HEK293 (cell line): ENCODE results near the gene SPATA6L.
"Not testable (repeated sequence)": the region's sequence is repeated elsewhere in the genome, so short reads cannot be mapped to it uniquely, and the experiment has no call there.

Experiments
- CTCF ChIA-PET: fragments of 350-600 bp; formaldehyde crosslinking; extraction: SDS; loops from one replicate; lab custom pipeline; 2021; ENCODE audit warnings: antibody characterized with exemption; lab: Yijun Ruan, JAX
- POLR2A ChIA-PET: fragments of 300-600 bp; formaldehyde crosslinking; extraction: SDS; loops from one replicate; lab custom pipeline; 2020; ENCODE audit warnings: antibody characterized with exemption, inconsistent platforms; lab: Yijun Ruan, JAX
- H3K27ac ChIP-seq: fragments of 200-500 bp; sonication (Bioruptor generic); 2 replicates; pipeline ENCODE4 v1.5.1; 2014; ENCODE audit warnings: low read depth, low read length, control low read depth, inconsistent platforms; ENCODE audit errors: extremely low read depth
- H3K36me3 ChIP-seq, 2 experiments: fragments of 200-500 bp in 1 of 2; sonication (Bioruptor generic) in 1 of 2; 1 replicate in 1 of 2; 2 replicates in 1 of 2; pipeline ENCODE4 v1.5.1; 2014 to 2017; ENCODE audit warnings: inconsistent platforms in 2 of 2, low read length in 2 of 2; ENCODE audit not compliant: control insufficient read depth in 2 of 2, insufficient read depth in 1 of 2
- H3K4me1 ChIP-seq: fragments of 200-500 bp; sonication (Bioruptor generic); 2 replicates; pipeline ENCODE4 v1.5.1; 2014; ENCODE audit warnings: mild to moderate bottlenecking, low read length, inconsistent platforms; ENCODE audit not compliant: control insufficient read depth, insufficient read depth
- H3K4me3 ChIP-seq: 2 replicates; pipeline ENCODE4 v1.5.1; 2011; ENCODE audit warnings: low read depth, mild to moderate bottlenecking, control low read depth, low read length, moderate library complexity
- H3K9me3 ChIP-seq: fragments of 200-500 bp; sonication (Bioruptor generic); 2 replicates; pipeline ENCODE4 v1.5.1; 2014; ENCODE audit warnings: low read depth, low read length, inconsistent platforms; ENCODE audit not compliant: control insufficient read depth, insufficient read depth
- EGR2 ChIP-seq: fragments of 450-650 bp; formaldehyde crosslinking; IDR thresholded peaks from 2 replicates; pipeline ENCODE4 v1.5.1; 2016; ENCODE audit warnings: low read depth, missing biosample characterization, missing genetic modification characterization
- KLF1 ChIP-seq: fragments of 450-650 bp; formaldehyde crosslinking; IDR thresholded peaks from 2 replicates; pipeline ENCODE4 v1.5.1; 2016; ENCODE audit warnings: missing biosample characterization, missing genetic modification characterization
- SETDB1 ChIP-seq: IDR thresholded peaks from one replicate; pipeline ENCODE4 v1.6.1; 2017; ENCODE audit warnings: mild to moderate bottlenecking, low read length, moderate library complexity, mixed read lengths; ENCODE audit not compliant: insufficient read length
- ZBTB17 ChIP-seq: fragments of 450-650 bp; formaldehyde crosslinking; IDR thresholded peaks from 2 replicates; pipeline ENCODE4 v1.5.1; 2016; ENCODE audit warnings: missing biosample characterization, missing genetic modification characterization
- ZFHX2 ChIP-seq: fragments of 450-650 bp; formaldehyde crosslinking; conservative IDR thresholded peaks from 2 replicates; pipeline ENCODE4 v1.5.1; 2016; ENCODE audit warnings: missing biosample characterization, missing genetic modification characterization
- ZNF155 ChIP-seq: fragments of 450-650 bp; formaldehyde crosslinking; IDR thresholded peaks from 2 replicates; pipeline ENCODE4 v1.5.1; 2016; ENCODE audit warnings: missing biosample characterization, missing genetic modification characterization
- ZNF596 ChIP-seq: fragments of 450-650 bp; IDR thresholded peaks from 2 replicates; pipeline ENCODE4 v1.5.0; 2018; ENCODE audit warnings: missing biosample characterization, mild to moderate bottlenecking, missing genetic modification characterization, moderate library complexity
- ZNF621 ChIP-seq: fragments of 450-650 bp; formaldehyde crosslinking; IDR thresholded peaks from 2 replicates; pipeline ENCODE4 v1.5.1; 2017; ENCODE audit warnings: missing biosample characterization, missing genetic modification characterization
- ZNF629 ChIP-seq: fragments of 450-650 bp; formaldehyde crosslinking; IDR thresholded peaks from 2 replicates; pipeline ENCODE4 v1.5.1; 2017; ENCODE audit warnings: missing biosample characterization, missing genetic modification characterization
- ZNF664 ChIP-seq: fragments of 450-650 bp; formaldehyde crosslinking; IDR thresholded peaks from 2 replicates; pipeline ENCODE4 v1.5.1; 2016; ENCODE audit warnings: missing biosample characterization, missing genetic modification characterization
- TF ChIP-seq, protein P1 (sequence below): fragments of 450-650 bp; formaldehyde crosslinking; conservative IDR thresholded peaks from 2 replicates; pipeline ENCODE4 v1.5.1; 2016; ENCODE audit warnings: low read depth, missing biosample characterization, missing genetic modification characterization
- TF ChIP-seq, protein P2 (sequence below): fragments of 450-650 bp; formaldehyde crosslinking; IDR thresholded peaks from 2 replicates; pipeline ENCODE4 v1.5.1; 2016; ENCODE audit warnings: missing biosample characterization, missing genetic modification characterization

SPATA6L gene

DNA sequence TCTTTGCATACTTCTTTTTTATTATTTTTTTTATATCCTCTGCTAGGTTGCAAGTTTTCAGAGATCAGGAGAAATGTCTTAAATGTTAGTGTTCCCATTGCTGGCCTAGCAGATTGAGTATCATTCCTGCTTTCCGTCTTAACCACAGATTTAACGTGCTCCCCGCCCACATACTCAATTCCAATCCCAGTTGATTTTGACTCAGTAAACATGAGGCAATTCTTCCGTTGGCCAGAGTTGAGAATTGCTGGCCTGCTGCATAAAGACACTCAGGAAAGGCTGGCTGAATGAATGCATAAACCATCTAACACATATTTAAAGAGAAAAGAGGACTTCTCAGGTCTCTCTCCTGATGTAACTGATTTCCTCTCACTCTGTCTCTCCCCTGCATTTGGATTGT lies 51.0 kb downstream of the SPATA6L start:
- POLR2A ChIA-PET = no interaction called here
- peaks cover 3% of the 10 kb centered on the region; the same call in 1 of the 2 replicates for H3K4me1 ChIP-seq
- no peak overlapping the region for H3K27ac ChIP-seq
- TF ChIP-seq ZNF155 (tag by site-specific recombination) (no peak), ZFHX2 (peak; percentile 45), EGR2 (0 out of 2 replicates have a peak, but pooled peaks have one; percentile 28)
- H3K36me3 ChIP-seq = no peaks in the 10 kb centered on the region
- CTCF ChIA-PET = interaction anchor here (0.6 to 1.3 kb wide), 3 partner anchors 11 to 288 kb away, joined by 3 to 10 read pairs (median 4); partner anchors contain the start of gene SPATA6L
- no peaks in the 10 kb centered on the region for H3K9me3 ChIP-seq
- no peak overlapping the region for H3K4me3 ChIP-seq

DNA sequence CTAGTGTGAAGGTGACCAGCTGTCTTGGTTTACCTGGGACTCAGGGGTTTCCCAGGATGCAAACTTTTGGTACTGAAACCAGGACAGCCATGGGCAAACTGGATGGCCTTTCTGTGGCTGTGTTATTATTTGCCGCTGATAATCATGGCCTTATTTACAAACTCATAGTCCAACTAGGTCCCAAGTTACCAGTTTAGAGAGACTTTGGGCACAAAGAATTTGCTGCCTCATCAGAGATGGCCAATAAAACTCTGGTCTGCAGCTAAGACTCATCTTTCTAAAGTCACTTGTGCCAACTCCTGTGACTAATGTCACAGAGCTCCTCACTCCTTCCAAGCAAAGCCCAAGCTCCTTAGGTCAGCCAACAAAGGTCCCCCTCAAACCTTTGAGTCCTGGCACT lies 51.7 kb downstream of the SPATA6L start:
- H3K4me1 ChIP-seq = peaks cover 3% of the 10 kb centered on the region; the same call in 1 of the 2 replicates
- no peak overlapping the region for H3K27ac ChIP-seq
- no peak for TF ChIP-seq KLF1
- ChIA-PET POLR2A (no interaction called here), CTCF (interaction anchor here (0.6 to 1.3 kb wide), 4 partner anchors 10 to 288 kb away, joined by 3 to 10 read pairs (median 4); partner anchors contain the start of gene SPATA6L)
- no peak overlapping the region for H3K4me3 ChIP-seq
- no peaks in the 10 kb centered on the region for H3K36me3 ChIP-seq
- no peaks in the 10 kb centered on the region for H3K9me3 ChIP-seq

DNA sequence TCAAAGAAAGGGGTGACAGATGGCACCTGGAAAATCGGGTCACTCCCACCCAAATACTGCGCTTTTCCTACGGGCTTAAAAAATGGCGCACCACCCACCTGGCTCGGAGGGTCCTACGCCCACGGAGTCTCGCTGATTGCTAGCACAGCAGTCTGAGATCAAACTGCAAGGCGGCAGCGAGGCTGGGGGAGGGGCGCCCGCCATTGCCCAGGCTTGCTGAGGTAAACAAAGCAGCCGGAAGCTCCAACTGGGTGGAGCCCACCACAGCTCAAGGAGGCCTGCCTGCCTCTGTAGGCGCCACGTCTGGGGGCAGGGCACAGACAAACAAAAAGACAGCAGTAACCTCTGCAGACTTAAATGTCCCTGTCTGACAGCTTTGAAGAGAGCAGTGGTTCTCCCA lies 60.2 kb downstream of the SPATA6L start:
- POLR2A ChIA-PET, H3K27ac ChIP-seq: not testable (repeated sequence)

DNA sequence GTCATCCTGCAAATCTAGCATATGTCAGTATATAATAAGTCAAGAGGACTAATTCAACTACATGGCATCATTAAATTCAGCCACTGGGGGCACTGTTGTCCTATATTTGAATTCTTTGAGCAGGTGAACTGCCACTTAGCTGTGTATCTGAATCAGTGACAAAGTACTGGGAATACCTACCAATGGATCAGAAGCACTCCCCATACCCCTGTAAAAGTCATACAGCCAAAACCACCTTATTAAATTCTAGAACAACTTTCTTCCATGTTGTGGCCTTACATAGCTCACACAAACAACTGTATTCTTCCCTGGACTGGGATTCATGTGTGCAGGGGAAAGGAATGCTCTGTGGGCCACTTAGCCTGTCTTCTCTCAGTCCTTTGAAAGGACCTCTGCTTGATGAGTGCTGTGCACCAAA lies 61.6 kb downstream of the SPATA6L start:
- POLR2A ChIA-PET = no interaction called here
- H3K4me3 ChIP-seq = no peak overlapping the region
- CTCF ChIA-PET = interaction anchor here (0.6 to 2.9 kb wide), 37 partner anchors 9 to 384 kb away, joined by 3 to 33 read pairs (median 4); partner anchors contain the start of genes PLPP6, SLC1A1 and SPATA6L
- no peaks in the 10 kb centered on the region for H3K9me3 ChIP-seq
- TF ChIP-seq, protein P1, sequence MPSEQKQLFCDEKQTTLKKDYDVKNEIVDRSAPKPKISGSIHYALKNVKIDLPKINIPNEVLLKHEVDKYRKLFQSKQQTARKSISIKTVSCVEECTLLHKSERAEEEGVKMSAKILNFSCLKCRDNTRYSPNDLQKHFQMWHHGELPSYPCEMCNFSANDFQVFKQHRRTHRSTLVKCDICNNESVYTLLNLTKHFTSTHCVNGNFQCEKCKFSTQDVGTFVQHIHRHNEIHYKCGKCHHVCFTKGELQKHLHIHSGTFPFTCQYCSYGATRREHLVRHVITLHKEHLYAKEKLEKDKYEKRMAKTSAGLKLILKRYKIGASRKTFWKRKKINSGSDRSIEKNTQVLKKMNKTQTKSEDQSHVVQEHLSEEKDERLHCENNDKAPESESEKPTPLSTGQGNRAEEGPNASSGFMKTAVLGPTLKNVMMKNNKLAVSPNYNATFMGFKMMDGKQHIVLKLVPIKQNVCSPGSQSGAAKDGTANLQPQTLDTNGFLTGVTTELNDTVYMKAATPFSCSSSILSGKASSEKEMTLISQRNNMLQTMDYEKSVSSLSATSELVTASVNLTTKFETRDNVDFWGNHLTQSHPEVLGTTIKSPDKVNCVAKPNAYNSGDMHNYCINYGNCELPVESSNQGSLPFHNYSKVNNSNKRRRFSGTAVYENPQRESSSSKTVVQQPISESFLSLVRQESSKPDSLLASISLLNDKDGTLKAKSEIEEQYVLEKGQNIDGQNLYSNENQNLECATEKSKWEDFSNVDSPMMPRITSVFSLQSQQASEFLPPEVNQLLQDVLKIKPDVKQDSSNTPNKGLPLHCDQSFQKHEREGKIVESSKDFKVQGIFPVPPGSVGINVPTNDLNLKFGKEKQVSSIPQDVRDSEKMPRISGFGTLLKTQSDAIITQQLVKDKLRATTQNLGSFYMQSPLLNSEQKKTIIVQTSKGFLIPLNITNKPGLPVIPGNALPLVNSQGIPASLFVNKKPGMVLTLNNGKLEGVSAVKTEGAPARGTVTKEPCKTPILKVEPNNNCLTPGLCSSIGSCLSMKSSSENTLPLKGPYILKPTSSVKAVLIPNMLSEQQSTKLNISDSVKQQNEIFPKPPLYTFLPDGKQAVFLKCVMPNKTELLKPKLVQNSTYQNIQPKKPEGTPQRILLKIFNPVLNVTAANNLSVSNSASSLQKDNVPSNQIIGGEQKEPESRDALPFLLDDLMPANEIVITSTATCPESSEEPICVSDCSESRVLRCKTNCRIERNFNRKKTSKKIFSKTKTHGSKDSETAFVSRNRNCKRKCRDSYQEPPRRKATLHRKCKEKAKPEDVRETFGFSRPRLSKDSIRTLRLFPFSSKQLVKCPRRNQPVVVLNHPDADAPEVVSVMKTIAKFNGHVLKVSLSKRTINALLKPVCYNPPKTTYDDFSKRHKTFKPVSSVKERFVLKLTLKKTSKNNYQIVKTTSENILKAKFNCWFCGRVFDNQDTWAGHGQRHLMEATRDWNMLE = no peak
- TF ChIP-seq, protein P2, sequence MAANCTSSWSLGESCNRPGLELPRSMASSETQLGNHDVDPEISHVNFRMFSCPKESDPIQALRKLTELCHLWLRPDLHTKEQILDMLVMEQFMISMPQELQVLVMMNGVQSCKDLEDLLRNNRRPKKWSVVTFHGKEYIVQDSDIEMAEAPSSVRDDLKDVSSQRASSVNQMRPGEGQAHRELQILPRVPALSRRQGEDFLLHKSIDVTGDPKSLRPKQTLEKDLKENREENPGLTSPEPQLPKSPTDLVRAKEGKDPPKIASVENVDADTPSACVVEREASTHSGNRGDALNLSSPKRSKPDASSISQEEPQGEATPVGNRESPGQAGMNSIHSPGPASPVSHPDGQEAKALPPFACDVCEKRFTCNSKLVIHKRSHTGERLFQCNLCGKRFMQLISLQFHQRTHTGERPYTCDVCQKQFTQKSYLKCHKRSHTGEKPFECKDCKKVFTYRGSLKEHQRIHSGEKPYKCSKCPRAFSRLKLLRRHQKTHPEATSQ (tag by site-specific recombination) = no peak
- peak; percentile 71 for TF ChIP-seq ZBTB17 (tag by site-specific recombination)
- TF ChIP-seq SETDB1 = no peak
- no peak for TF ChIP-seq ZNF596 (tag by site-specific recombination)
- no peak for TF ChIP-seq ZNF621 (tag by site-specific recombination)
- TF ChIP-seq ZNF629 (tag by site-specific recombination) = no peak
- no peak for TF ChIP-seq ZNF664 (tag by site-specific recombination)
- TF ChIP-seq, all 188 proteins: peak for 1
- no peaks in the 10 kb centered on the region for H3K4me1 ChIP-seq
- no peak overlapping the region for H3K27ac ChIP-seq
- peaks cover 0 to 16% of the 10 kb centered on the region in 2 experiments; a peak in 1 of 3 replicates for H3K36me3 ChIP-seq

More for the DNA sequence above, 60.2 kb downstream of the SPATA6L start:
- H3K4me3 ChIP-seq, H3K9me3 ChIP-seq, H3K4me1 ChIP-seq: not testable (repeated sequence)
- H3K36me3 ChIP-seq = peaks cover 0 to 16% of the 10 kb centered on the region in 2 experiments; a peak in 1 of 3 replicates
- CTCF ChIA-PET = interaction anchor here (0.7 to 2.9 kb wide), 2 partner anchors 14 to 113 kb away, joined by 3 to 20 read pairs; no protein-coding TSS in a partner anchor
